Measurements from ENCODE around the gene EN2.

DNA sequence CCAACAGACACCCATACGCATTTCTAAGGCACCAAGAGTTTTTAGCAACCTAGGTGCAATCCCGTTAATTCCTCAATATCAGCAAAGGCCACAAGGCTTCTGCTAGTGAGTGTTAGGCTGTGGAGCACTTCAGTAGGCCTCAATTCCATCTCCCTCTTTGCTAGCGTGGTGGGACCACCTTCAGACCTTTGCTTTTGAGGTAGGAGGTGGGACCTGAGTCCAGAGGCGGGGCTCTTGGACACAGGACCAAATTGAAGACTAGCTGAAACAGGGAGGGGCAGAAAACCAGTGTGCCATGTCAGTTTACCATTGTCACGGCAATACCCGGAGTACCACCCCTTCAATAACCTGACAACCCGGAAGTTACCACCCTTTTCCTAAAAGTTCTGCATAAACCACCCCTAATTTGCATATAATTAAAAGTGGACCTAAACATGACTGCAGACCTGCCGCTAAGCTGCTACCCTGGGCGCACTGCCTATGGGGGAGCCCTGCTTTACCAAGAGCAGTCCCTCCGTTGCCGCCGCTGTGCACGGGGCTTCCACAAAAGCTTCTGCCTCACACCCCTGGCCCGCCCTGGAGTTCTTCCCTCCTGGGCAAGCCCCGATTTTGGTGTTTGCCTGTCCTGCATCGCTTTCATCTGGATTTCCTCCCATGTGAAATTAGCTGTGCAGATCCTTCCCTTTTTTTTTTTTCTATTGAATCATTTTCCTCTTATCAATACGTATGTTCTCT, 41.1 kb upstream of the EN2 start:
- TF ChIP-seq SMC3 (IDR thresholded peaks at IDR 0.05) (no peak), CTCF (IDR thresholded peaks at IDR 0.05) (no peak), JUN (IDR thresholded peaks at IDR 0.05) (no peak), RAD21 (conservative IDR thresholded peaks at IDR 0.05 in 1 of 2, IDR thresholded peaks at IDR 0.05 in 1 of 2) (no peak), ELK1 (IDR thresholded peaks at IDR 0.05; ENCODE audit: low read depth, low read length) (no peak), RNF2 (IDR thresholded peaks at IDR 0.05; ENCODE audit: borderline replicate concordance, low read depth) (no peak), MAZ (IDR thresholded peaks at IDR 0.05; ENCODE audit: borderline replicate concordance, low read depth, low read length) (no peak), CHD4 (IDR thresholded peaks at IDR 0.05; ENCODE audit: borderline replicate concordance) (no peak), CBX8 (IDR thresholded peaks at IDR 0.05) (no peak)
- TF ChIP-seq, protein P1, sequence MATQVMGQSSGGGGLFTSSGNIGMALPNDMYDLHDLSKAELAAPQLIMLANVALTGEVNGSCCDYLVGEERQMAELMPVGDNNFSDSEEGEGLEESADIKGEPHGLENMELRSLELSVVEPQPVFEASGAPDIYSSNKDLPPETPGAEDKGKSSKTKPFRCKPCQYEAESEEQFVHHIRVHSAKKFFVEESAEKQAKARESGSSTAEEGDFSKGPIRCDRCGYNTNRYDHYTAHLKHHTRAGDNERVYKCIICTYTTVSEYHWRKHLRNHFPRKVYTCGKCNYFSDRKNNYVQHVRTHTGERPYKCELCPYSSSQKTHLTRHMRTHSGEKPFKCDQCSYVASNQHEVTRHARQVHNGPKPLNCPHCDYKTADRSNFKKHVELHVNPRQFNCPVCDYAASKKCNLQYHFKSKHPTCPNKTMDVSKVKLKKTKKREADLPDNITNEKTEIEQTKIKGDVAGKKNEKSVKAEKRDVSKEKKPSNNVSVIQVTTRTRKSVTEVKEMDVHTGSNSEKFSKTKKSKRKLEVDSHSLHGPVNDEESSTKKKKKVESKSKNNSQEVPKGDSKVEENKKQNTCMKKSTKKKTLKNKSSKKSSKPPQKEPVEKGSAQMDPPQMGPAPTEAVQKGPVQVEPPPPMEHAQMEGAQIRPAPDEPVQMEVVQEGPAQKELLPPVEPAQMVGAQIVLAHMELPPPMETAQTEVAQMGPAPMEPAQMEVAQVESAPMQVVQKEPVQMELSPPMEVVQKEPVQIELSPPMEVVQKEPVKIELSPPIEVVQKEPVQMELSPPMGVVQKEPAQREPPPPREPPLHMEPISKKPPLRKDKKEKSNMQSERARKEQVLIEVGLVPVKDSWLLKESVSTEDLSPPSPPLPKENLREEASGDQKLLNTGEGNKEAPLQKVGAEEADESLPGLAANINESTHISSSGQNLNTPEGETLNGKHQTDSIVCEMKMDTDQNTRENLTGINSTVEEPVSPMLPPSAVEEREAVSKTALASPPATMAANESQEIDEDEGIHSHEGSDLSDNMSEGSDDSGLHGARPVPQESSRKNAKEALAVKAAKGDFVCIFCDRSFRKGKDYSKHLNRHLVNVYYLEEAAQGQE (IDR thresholded peaks at IDR 0.05), result no peak
